ENCODE results near the gene CUL5. TPM values are rescaled to one million over a fixed set of nuclear protein-coding genes. Genes with fewer than 3 reads are reported as not detected.
A peak's percentile ranks its signal among the peaks of the same experiment; 100 is the strongest.

Gene CUL5
- polyA plus RNA-seq (2013), result 18.2 and 18.5 TPM in 2 replicates

DNA sequence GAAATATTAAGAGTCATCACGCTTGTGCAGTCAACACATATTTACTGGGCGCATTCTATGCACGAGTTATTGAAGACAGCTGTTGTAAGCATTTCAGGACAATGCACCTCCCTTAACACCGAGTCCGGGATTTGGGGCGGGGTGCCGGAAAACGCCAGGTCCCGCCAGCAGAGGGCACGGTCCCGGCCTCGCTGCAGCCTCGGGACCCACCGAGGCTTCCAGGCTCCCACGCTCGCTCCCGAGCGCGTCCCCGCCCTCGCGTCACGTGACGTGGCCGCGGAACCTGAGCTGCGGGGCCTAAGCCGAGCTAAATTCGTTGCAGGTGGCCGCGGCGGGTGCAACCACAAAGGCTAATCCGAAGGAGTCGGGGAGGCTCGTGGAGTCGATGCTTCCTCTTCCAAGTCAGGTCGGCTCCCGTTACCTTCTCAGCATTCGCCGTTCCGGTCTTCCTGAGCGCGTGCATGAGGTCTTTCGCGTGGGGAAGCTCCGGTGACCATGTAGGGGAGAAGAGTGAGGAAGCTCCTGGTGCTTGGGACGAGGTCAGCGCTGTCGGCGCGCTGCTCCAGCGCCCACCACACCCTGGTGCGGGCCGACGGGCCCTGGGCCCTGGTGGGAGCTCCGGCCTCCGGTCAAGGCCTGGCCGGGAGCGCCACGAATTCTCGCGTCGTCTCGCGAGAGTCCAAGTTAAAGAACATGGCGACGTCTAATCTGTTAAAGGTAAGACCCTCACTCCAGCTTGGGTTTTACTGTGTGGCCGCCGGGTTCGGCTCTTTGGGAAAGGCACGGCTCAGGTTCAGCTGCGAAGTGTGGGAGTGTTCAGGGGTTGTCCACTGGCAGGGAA is at the start of gene CUL5:
TSS of gene CUL5 (plus strand) at position 243 of the 841 bp plus-strand sequence. CDS start at position 694, 451 bp downstream.
- peak within 1 kb of the TSS; percentile 96 for H4K12ac ChIP-seq (ENCODE audit: low read depth, low read length)
- no peaks in the 10 kb centered on the region for H3K36me3 ChIP-seq (ENCODE audit: control insufficient read depth in 1 of 2, insufficient read depth in 2 of 2, low read length in 2 of 2)
- peak within 1 kb of the TSS; percentile 95 for H2BK120ac ChIP-seq (ENCODE audit: insufficient read depth, low read length, poor library complexity)
- WGBS (ENCODE audit: extremely low coverage, insufficient coverage, insufficient read length), result no CpG with 5 or more reads among the region's 72 CpGs
- H2BK5ac ChIP-seq (ENCODE audit: low read depth, low read length, poor library complexity), result peak within 1 kb of the TSS; percentile 73
- H3K27ac ChIP-seq (ENCODE audit: low read depth, low read length), result peak within 1 kb of the TSS; percentile 87
- H3K9me3 ChIP-seq (ENCODE audit: insufficient read depth, low read depth, low read length), result no peaks in the 10 kb centered on the region
- no peaks in the 10 kb centered on the region for H3K4me1 ChIP-seq (ENCODE audit: control insufficient read depth in 1 of 2, insufficient read depth in 2 of 2, low read length in 2 of 2)
- peak within 1 kb of the TSS; percentile 55 for H3K4me2 ChIP-seq (ENCODE audit: low read length)
- H3K79me1 ChIP-seq (ENCODE audit: low read length), result peaks cover 13% of the 10 kb centered on the region
- no peaks in the 10 kb centered on the region for H3K27me3 ChIP-seq (ENCODE audit: insufficient read depth, low read length)
- peak within 1 kb of the TSS; percentile 89 for H3K14ac ChIP-seq (ENCODE audit: low read length)
- peak within 1 kb of the TSS; percentile 92 for H4K91ac ChIP-seq (ENCODE audit: low read depth, low read length)
- peak within 1 kb of the TSS; percentile 83 for H2AFZ ChIP-seq (ENCODE audit: insufficient read depth, low read length, poor library complexity)
- peak within 1 kb of the TSS; percentile 91 for H4K8ac ChIP-seq (ENCODE audit: low read depth, low read length)
- H3K23ac ChIP-seq (ENCODE audit: low read length), result no peak within 1 kb of the TSS
- DNase-seq, result peak; percentile 92 to 98
- H3K18ac ChIP-seq (ENCODE audit: low read length), result peak within 1 kb of the TSS; percentile 84
- H2AK5ac ChIP-seq (ENCODE audit: low read length), result peak within 1 kb of the TSS; percentile 91
- peak within 1 kb of the TSS; percentile 99 for H3K9ac ChIP-seq (ENCODE audit: low read length)
- peaks cover 14% of the 10 kb centered on the region for H3K79me2 ChIP-seq (ENCODE audit: control insufficient read depth, insufficient read depth, low read length, poor library complexity)
- H3K4ac ChIP-seq (ENCODE audit: low read depth, low read length), result peak within 1 kb of the TSS; percentile 54
- H2BK12ac ChIP-seq (ENCODE audit: low read length), result peak within 1 kb of the TSS; percentile 23
- peak within 1 kb of the TSS; percentile 97 for H3K4me3 ChIP-seq (ENCODE audit: low read depth, low read length)

DNA sequence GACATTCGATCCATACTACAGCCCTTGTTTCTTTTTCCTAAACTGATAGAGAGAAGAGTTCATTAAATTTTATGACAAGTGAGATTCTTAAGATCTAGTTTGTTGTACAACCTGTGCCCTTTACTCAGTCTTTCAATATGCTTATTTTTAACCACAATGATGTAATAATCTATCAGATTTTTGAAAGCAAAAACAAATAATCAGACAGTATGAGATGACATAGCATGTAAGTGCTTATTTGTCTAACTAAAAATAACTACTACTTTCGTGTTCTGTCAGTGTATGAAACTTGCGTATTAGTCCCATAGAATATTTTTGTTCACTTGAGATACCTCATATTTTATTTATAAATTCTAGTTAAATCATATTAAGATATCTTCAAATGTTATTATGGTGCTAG is 47.2 kb upstream of the CUL5 start:
- Histone ChIP-seq H3K27me3 (ENCODE audit: insufficient read depth, low read length) (no peaks in the 10 kb centered on the region), H2AFZ (ENCODE audit: insufficient read depth, low read length, poor library complexity) (no peak overlapping the region), H3K9ac (ENCODE audit: low read length) (no peak overlapping the region), H3K27ac (ENCODE audit: low read depth, low read length) (no peak overlapping the region), H3K79me1 (ENCODE audit: low read length) (no peaks in the 10 kb centered on the region), H4K12ac (ENCODE audit: low read depth, low read length) (no peak overlapping the region), H3K79me2 (ENCODE audit: control insufficient read depth, insufficient read depth, low read length, poor library complexity) (no peaks in the 10 kb centered on the region), H3K4me3 (ENCODE audit: low read depth, low read length) (no peak overlapping the region), H3K36me3 (ENCODE audit: control insufficient read depth in 1 of 2, insufficient read depth in 2 of 2, low read length in 2 of 2) (no peaks in the 10 kb centered on the region), H3K4ac (ENCODE audit: low read depth, low read length) (no peak overlapping the region), H3K4me2 (ENCODE audit: low read length) (no peak overlapping the region), H4K8ac (ENCODE audit: low read depth, low read length) (no peak overlapping the region), H2BK5ac (ENCODE audit: low read depth, low read length, poor library complexity) (no peak overlapping the region), H4K91ac (ENCODE audit: low read depth, low read length) (no peak overlapping the region), H2AK5ac (ENCODE audit: low read length) (no peak overlapping the region), H3K23ac (ENCODE audit: low read length) (no peak overlapping the region), H3K9me3 (ENCODE audit: insufficient read depth, low read depth, low read length) (no peaks in the 10 kb centered on the region), H2BK12ac (ENCODE audit: low read length) (no peak overlapping the region), H2BK120ac (ENCODE audit: insufficient read depth, low read length, poor library complexity) (no peak overlapping the region), H3K4me1 (ENCODE audit: control insufficient read depth in 1 of 2, insufficient read depth in 2 of 2, low read length in 2 of 2) (peaks cover 0 to 2% of the 10 kb centered on the region in 2 experiments), H3K14ac (ENCODE audit: low read length) (no peak overlapping the region), H3K18ac (ENCODE audit: low read length) (no peak overlapping the region)
- no CpG with 5 or more reads among the region's 3 CpGs for WGBS (ENCODE audit: extremely low coverage, insufficient coverage, insufficient read length)
- DNase-seq, result no peak

DNA sequence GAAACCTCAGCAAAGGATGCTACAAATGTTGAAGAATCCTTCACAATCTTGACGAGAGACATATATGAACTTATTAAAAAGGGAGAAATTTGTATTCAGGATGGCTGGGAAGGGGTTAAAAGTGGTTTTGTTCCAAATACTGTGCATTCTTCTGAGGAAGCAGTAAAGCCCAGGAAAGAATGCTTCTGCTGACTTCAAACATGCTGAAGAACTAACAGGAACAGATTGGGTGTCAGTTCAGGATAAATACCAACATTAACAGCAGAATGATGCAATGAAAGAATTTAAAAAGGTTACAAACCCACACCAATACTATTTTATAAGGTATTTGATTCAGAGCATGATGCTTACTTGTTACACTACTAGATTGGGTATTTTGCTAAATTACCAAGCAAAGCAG is 46.5 kb upstream of the CUL5 start:
- no peaks in the 10 kb centered on the region for H3K27me3 ChIP-seq (ENCODE audit: insufficient read depth, low read length)
- no peak overlapping the region for H4K8ac ChIP-seq (ENCODE audit: low read depth, low read length)
- no peak overlapping the region for H3K27ac ChIP-seq (ENCODE audit: low read depth, low read length)
- no peak overlapping the region for H3K9ac ChIP-seq (ENCODE audit: low read length)
- H2AFZ ChIP-seq (ENCODE audit: insufficient read depth, low read length, poor library complexity), result no peak overlapping the region
- H4K91ac ChIP-seq (ENCODE audit: low read depth, low read length), result no peak overlapping the region
- no peak overlapping the region for H3K14ac ChIP-seq (ENCODE audit: low read length)
- DNase-seq, result peak in 1 of 2 donors; percentile 54
- H3K4me3 ChIP-seq (ENCODE audit: low read depth, low read length), result no peak overlapping the region
- H3K4me1 ChIP-seq (ENCODE audit: control insufficient read depth in 1 of 2, insufficient read depth in 2 of 2, low read length in 2 of 2), result peaks cover 0 to 2% of the 10 kb centered on the region in 2 experiments
- no peak overlapping the region for H2BK120ac ChIP-seq (ENCODE audit: insufficient read depth, low read length, poor library complexity)
- H4K12ac ChIP-seq (ENCODE audit: low read depth, low read length), result no peak overlapping the region
- H3K18ac ChIP-seq (ENCODE audit: low read length), result no peak overlapping the region
- H3K79me1 ChIP-seq (ENCODE audit: low read length), result no peaks in the 10 kb centered on the region
- no peak overlapping the region for H3K4me2 ChIP-seq (ENCODE audit: low read length)
- no peaks in the 10 kb centered on the region for H3K79me2 ChIP-seq (ENCODE audit: control insufficient read depth, insufficient read depth, low read length, poor library complexity)
- H2BK12ac ChIP-seq (ENCODE audit: low read length), result no peak overlapping the region
- H2AK5ac ChIP-seq (ENCODE audit: low read length), result no peak overlapping the region
- WGBS (ENCODE audit: extremely low coverage, insufficient coverage, insufficient read length), result no CpG with 5 or more reads among the region's 1 CpG
- H2BK5ac ChIP-seq (ENCODE audit: low read depth, low read length, poor library complexity), result no peak overlapping the region
- no peak overlapping the region for H3K23ac ChIP-seq (ENCODE audit: low read length)
- no peaks in the 10 kb centered on the region for H3K9me3 ChIP-seq (ENCODE audit: insufficient read depth, low read depth, low read length)
- no peaks in the 10 kb centered on the region for H3K36me3 ChIP-seq (ENCODE audit: control insufficient read depth in 1 of 2, insufficient read depth in 2 of 2, low read length in 2 of 2)
- H3K4ac ChIP-seq (ENCODE audit: low read depth, low read length), result no peak overlapping the region

DNA sequence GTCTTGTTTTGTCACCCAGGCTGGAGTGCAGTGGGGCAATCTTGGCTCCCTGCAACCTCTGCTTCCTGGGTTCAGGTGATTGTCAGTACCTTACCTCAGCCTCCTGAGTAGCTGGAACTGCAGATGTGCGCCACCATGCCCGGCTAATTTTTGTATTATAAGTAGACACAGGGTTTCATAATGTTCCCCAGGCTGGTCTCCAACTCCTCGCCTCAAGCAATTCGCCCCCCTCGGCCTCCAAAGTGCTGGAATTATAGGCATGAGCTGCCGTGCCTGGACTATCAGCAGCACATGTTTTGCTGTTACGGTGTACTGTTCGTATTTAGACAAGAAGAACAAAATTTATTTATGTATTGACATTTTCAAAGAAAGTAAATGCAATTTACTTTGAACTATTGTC is 45.6 kb upstream of the CUL5 start:
- Histone ChIP-seq H3K4me3 (ENCODE audit: low read depth, low read length) (no peak overlapping the region), H3K9ac (ENCODE audit: low read length) (no peak overlapping the region), H4K8ac (ENCODE audit: low read depth, low read length) (no peak overlapping the region), H2AK5ac (ENCODE audit: low read length) (no peak overlapping the region), H3K9me3 (ENCODE audit: insufficient read depth, low read depth, low read length) (no peaks in the 10 kb centered on the region), H3K4me1 (ENCODE audit: control insufficient read depth in 1 of 2, insufficient read depth in 2 of 2, low read length in 2 of 2) (peaks cover 0 to 2% of the 10 kb centered on the region in 2 experiments), H2BK12ac (ENCODE audit: low read length) (no peak overlapping the region), H3K27me3 (ENCODE audit: insufficient read depth, low read length) (no peaks in the 10 kb centered on the region), H4K91ac (ENCODE audit: low read depth, low read length) (no peak overlapping the region), H3K79me1 (ENCODE audit: low read length) (no peaks in the 10 kb centered on the region), H3K18ac (ENCODE audit: low read length) (no peak overlapping the region), H3K4ac (ENCODE audit: low read depth, low read length) (no peak overlapping the region), H3K27ac (ENCODE audit: low read depth, low read length) (no peak overlapping the region), H2AFZ (ENCODE audit: insufficient read depth, low read length, poor library complexity) (no peak overlapping the region), H2BK120ac (ENCODE audit: insufficient read depth, low read length, poor library complexity) (no peak overlapping the region), H3K36me3 (ENCODE audit: control insufficient read depth in 1 of 2, insufficient read depth in 2 of 2, low read length in 2 of 2) (no peaks in the 10 kb centered on the region), H3K14ac (ENCODE audit: low read length) (no peak overlapping the region), H4K12ac (ENCODE audit: low read depth, low read length) (no peak overlapping the region), H3K79me2 (ENCODE audit: control insufficient read depth, insufficient read depth, low read length, poor library complexity) (no peaks in the 10 kb centered on the region), H3K4me2 (ENCODE audit: low read length) (no peak overlapping the region), H3K23ac (ENCODE audit: low read length) (no peak overlapping the region), H2BK5ac (ENCODE audit: low read depth, low read length, poor library complexity) (no peak overlapping the region)
- DNase-seq, result peak; percentile 51 to 69
- WGBS (ENCODE audit: extremely low coverage, insufficient coverage, insufficient read length), result no CpG with 5 or more reads among the region's 8 CpGs

All from trophoblast cell (in vitro differentiated cells and primary cell).